Dermis blood vessel endothelial cell (primary cell): ENCODE measurements around the gene EIF4E. TPM values are rescaled to one million over a fixed set of nuclear protein-coding genes. Genes with fewer than 3 reads are reported as not detected.
"Not testable (repeated sequence)": the region's sequence is repeated elsewhere in the genome, so short reads cannot be mapped to it uniquely, and the experiment has no call there.

Experiments used
- DNase-seq: peaks from one replicate; pipeline ENCODE4 v3.0.0; 2010
- total RNA-seq: library from RNA; depleted of rRNA; stranded (reverse); fragments of >200 nt; gene quantifications from 2 replicates; pipeline ENCODE4 v1.2.3, GENCODE V29; 2014

EIF4E gene
- total RNA-seq, 1 donor from 2014 or later = 236 TPM

- no peak for DNase-seq
Measured at GRCh38 chr4:98930311-98930865, 1.5 kb upstream of the EIF4E start.

DNA sequence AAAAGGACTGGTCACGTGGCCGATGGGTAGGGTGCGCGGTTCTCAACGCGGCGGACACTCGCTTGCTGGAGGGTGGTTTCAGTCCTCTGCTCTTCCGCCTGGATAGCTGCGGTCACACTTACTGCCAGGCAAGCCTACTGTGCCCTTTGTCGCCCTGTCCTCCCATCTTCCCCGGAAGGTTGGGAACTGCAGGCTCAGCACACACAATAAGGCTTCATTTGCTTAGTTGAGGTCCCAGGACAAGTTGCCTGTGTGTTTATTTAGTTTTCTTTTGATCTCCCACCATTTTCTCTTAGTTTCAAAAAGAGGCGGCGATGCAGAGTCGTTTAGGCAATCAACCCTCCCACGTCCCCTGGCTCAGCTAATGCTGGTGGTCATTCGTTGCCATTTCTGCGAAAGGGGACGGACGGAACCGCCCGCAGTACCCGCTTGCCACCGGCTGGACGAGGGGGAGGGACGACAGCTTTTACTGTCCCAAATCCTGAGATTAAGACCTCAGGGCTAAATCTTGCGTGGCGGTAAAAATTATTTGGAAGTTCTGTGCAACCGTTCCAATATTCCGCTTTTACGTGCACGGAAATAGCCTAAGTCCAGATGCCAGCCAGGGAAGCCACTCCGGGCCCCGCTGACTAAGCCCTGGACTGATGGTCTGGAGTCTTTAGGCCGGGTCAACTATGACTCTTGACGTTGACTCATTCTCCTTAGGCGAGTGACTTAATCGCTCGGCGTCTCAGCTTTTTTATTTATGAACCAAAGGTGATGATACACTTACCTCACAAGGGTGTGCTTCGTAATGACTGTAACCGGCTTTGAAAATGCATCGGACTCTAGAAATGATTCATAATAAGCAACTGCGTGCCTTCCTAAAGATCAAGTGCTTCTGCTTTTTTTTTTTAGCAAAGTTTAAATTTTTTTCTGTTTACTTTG is 671 bp upstream of the EIF4E start:
- DNase-seq = peak; percentile 95

DNA sequence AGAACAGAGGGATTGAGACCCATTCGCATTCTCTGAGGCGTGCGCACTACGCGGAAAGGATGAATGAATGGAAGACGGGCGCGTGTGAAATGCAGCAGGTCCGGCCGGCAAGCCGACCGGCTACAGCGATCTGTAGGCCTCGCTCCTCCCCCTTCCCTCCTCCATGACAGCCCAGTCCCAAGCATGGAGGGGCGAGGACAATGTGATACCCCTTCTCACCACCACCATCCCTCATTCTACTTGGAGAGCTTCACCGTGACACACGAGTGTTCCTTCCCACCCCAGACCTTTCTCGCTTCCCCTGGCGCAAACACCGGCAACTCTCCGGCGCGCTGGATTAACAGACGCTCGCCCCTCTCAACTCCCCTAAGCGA is 815 bp downstream of the EIF4E start:
- peak; percentile 84 for DNase-seq

GRCh38 chr4:98926257-98926656 is 2.7 kb downstream of the EIF4E start:
- not testable (repeated sequence) for DNase-seq

DNA sequence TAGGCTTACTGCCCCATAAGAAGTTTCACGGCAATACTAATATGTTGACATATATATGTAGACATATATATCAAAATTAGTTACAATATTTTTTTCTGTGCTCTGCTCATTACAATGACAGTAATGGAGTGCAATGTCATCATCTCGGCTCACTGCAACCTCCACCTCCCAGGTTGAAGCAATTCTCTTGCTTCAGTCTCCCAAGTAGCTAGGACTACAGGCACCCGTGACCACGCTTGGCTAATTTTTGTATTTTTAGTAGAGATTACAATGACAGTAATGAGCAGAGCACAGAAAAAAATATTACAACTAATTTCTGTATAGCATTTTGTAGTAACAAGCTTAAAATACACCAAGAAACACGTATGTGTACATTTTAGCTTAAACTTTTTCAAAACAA is 7.6 kb downstream of the EIF4E start:
- no peak for DNase-seq

DNA sequence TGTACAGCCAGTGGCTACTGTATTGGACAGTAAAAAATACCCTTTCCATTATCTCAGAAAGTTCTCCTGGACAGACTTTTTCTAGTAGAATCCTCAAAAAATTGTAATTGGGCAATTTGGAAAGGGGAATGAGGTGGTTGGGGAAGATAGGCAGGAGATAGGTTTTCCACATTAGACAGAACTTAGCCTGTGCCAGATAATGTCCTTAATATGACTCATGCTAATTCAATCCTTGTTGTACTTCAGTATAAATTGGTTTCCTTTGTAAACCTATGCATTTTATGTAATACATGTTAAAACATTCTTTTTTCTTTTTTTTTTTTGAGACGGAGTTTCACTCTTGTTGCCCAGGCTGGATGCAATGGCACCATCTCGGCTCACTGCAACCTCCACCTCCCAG is 8.9 kb downstream of the EIF4E start:
- DNase-seq = peak; percentile 35

DNA sequence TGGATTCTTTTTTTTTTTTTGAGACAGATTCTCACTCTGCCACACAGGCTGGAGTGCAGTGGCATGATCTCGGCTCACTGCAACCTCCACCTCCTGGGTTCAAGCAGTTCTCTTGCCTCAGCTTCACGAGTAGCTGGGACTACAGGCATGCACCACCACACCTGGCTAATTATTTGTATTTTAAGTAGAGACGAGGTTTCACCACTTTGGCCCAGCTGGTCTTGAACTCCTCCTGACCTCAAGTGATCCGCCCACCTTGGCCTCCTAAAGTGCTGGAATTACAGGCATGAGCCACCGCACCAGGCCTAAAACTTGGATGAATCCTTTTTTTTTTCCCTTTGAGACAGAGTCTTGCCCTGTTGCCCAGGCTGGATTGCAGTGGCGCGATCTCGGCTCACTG is 18.2 kb downstream of the EIF4E start:
- not testable (repeated sequence) for DNase-seq

- no peak for DNase-seq
Measured at GRCh38 chr4:98909646-98910401, 19.1 kb downstream of the EIF4E start.

DNA sequence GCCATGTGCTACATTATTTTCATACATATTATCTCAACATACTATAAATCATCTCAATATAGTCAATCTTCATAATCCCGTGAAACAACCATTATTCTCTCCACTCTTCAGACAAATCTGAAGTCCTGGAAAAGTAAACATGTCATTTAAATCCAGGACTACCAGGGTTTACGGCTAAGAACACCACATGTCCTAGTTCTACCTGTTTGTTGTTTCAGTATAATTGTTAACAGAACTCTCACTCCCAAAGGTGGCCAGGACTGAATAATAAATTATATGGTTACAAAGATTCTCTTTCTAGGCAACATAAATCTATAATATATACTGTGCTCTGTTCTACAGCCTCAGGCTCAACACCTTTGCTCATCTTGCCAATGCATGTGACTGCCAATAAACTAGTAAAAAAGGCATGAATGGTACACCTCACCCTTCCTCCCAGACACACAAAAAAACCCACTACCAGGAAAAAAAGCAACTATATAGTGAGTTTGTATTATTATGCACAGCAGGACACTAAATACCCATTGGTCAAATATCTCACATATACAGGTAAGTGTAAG is 20.1 kb downstream of the EIF4E start:
- DNase-seq = no peak

DNA sequence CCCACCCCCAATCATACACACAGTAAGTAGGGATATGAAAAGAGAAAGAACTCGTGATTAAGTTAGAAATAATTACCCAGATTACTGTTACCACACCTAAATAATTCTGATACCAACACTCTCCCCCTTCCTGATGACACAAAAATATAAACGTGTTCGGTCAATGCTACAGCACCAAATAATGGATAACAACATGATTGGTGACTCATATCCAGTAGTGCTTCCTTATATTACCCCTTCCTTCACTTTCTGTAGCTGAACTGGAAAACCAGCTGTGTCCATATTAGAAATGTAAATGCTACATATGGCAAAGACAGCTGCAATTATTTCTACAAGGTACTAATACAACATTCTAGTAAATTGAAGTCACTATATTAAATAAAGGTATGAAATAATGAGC is 20.8 kb downstream of the EIF4E start:
- peak; percentile 53 for DNase-seq

- DNase-seq = no peak
Measured at GRCh38 chr4:98905839-98906238, 23.1 kb downstream of the EIF4E start.

DNA sequence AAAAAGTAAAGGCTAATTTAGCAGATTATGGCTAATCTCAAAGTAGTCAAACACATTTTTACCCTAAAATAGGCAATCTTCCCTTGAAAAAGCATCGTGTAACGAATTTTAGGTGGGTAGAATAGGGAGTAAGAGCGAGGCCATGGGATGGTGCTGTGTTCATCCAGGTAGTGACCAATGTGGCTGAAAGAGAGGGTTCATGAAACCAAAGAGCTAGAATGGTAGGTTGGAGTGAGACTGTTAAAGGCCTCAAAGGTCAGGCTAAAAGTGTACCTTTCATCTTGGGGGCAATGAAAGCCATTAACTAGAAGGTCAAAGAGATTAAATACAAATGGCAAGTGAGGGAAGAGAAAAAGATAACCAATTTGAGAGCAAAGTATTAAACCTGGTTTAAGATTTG is 23.6 kb downstream of the EIF4E start:
- DNase-seq = no peak

- DNase-seq = no peak
Measured at GRCh38 chr4:98903963-98904362, 25.0 kb downstream of the EIF4E start.

- no peak for DNase-seq
Measured at GRCh38 chr4:98903561-98903960, 25.4 kb downstream of the EIF4E start.

- DNase-seq = no peak
Measured at GRCh38 chr4:98899277-98899676, 29.7 kb downstream of the EIF4E start.

GRCh38 chr4:98891478-98892337 is 37.2 kb downstream of the EIF4E start:
- no peak for DNase-seq

DNA sequence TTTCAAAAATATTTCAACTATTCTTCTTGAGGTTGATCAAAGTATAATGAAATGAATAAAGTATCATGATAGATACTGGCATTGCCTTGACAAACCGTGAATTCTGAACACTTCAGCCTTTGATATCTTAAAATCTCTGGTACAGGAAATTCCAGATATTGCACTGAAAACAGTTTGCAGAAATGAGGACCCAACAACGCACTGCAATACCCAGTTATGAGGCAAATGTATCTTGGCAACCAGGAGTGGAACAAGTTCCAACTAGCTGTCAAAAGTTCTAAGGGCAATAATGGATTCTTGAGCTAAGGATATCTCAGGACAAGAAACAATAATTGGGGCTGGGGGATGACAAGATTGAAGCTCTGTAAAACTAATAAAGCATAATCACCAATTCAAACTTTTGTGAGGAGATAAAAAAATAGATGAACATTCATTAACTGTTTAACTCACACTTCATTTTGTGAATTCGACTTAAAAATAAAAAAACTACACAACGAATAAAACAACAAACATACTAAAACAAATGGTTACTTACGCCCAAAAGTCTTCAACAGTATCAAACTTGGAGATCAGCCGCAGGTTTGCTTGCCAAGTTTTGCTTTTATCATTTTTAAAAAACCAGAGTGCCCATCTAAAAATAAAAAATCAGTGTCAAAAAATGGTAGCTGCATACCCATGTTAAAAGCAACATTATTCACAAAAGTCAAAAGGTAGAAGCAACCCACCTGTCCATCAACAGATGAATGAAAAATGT is 38.1 kb downstream of the EIF4E start:
- DNase-seq = peak; percentile 59

GRCh38 chr4:98887145-98887544 is 41.8 kb downstream of the EIF4E start:
- DNase-seq = no peak

GRCh38 chr4:98886382-98886781 is 42.6 kb downstream of the EIF4E start:
- DNase-seq = not testable (repeated sequence)

- not testable (repeated sequence) for DNase-seq
Measured at GRCh38 chr4:98880884-98881283, 48.0 kb downstream of the EIF4E start.

DNA sequence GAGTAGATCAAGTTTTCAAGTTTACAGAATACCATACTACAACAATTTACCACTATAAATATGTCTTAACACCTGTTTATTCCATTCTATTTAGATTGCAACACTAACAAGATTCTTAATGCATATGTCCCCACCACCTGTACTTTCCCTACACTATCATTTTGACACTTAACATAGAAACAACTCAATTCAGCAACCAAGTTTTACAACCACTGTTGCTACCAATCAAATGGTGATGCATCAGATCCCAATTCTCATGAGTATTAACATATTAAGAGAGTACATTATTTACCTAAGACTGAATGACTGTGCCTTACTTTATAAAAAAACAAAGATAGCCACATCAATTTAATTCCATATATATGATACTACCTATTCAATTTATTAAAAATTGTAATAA is 49.4 kb downstream of the EIF4E start:
- DNase-seq = no peak
